Astrocyte (in vitro differentiated cells and primary cell): Measurements from ENCODE around the gene MAN1A1. TPM values are rescaled to one million over a fixed set of nuclear protein-coding genes. Genes with fewer than 3 reads are reported as not detected.

Experiments
- DNase-seq: peaks from one replicate; pipeline ENCODE4 v3.0.0-alpha.2; 2010; ENCODE audit warnings: low read depth
- FAIRE-seq: peaks from 2 replicates; lab custom pipeline; 2011; peaks lifted over from hg19 to GRCh38; lab: Jason Lieb, UNC
- H2AFZ ChIP-seq: 2 replicates; pipeline ENCODE4 v1.6.0; 2012; ENCODE audit warnings: low read depth, low read length, inconsistent platforms
- H3K27ac ChIP-seq: 2 replicates; pipeline ENCODE4 v1.5.1; 2011; ENCODE audit warnings: low read depth, low read length, inconsistent platforms
- H3K27me3 ChIP-seq: 2 replicates; pipeline ENCODE4 v1.6.0; 2011; ENCODE audit warnings: low read length, inconsistent platforms; ENCODE audit not compliant: insufficient read depth
- H3K36me3 ChIP-seq: 2 replicates; pipeline ENCODE4 v1.5.1; 2011; ENCODE audit warnings: low read length, inconsistent platforms; ENCODE audit not compliant: insufficient read depth
- H3K4me1 ChIP-seq: 2 replicates; pipeline ENCODE4 v1.5.1; 2011; ENCODE audit warnings: low read length, inconsistent platforms; ENCODE audit not compliant: insufficient read depth
- H3K4me2 ChIP-seq: 2 replicates; pipeline ENCODE4 v1.6.0; 2012; ENCODE audit warnings: low read length, inconsistent platforms
- H3K4me3 ChIP-seq: 2 replicates; pipeline ENCODE4 v1.5.1; 2011; ENCODE audit warnings: low read depth, mild to moderate bottlenecking, low read length, inconsistent platforms; ENCODE audit not compliant: insufficient read depth
- H3K79me2 ChIP-seq: 2 replicates; pipeline ENCODE4 v1.6.0; 2012; ENCODE audit warnings: mild to moderate bottlenecking, low read length, inconsistent platforms; ENCODE audit not compliant: insufficient read depth
- H3K9ac ChIP-seq: 2 replicates; pipeline ENCODE4 v1.6.0; 2012; ENCODE audit warnings: mild to moderate bottlenecking, low read length, inconsistent platforms
- H3K9me3 ChIP-seq: 2 replicates; pipeline ENCODE4 v1.5.1; 2012; ENCODE audit warnings: low read depth, mild to moderate bottlenecking, low read length, inconsistent platforms; ENCODE audit not compliant: insufficient read depth
- H4K20me1 ChIP-seq: 2 replicates; pipeline ENCODE4 v1.6.0; 2012; ENCODE audit warnings: low read length, inconsistent platforms; ENCODE audit not compliant: insufficient read depth
- H3K27ac Mint-ChIP-seq: one replicate; pipeline ENCODE4 v1.8.0; 2021; ENCODE audit warnings: mild to moderate bottlenecking, mixed read lengths; ENCODE audit not compliant: unreplicated experiment
- H3K27me3 Mint-ChIP-seq: one replicate; pipeline ENCODE4 v1.8.0; 2021; ENCODE audit warnings: low read depth, mixed read lengths; ENCODE audit not compliant: unreplicated experiment
- H3K36me3 Mint-ChIP-seq: one replicate; pipeline ENCODE4 v1.8.0; 2021; ENCODE audit warnings: low read depth, mixed read lengths; ENCODE audit not compliant: unreplicated experiment
- H3K4me1 Mint-ChIP-seq: one replicate; pipeline ENCODE4 v1.8.0; 2021; ENCODE audit warnings: low read depth, mixed read lengths; ENCODE audit not compliant: unreplicated experiment
- H3K4me3 Mint-ChIP-seq: one replicate; pipeline ENCODE4 v1.8.0; 2021; ENCODE audit warnings: mild to moderate bottlenecking, moderate library complexity, mixed read lengths; ENCODE audit not compliant: unreplicated experiment
- H3K9me3 Mint-ChIP-seq: one replicate; pipeline ENCODE4 v1.8.0; 2021; ENCODE audit warnings: mild to moderate bottlenecking, mixed read lengths; ENCODE audit not compliant: unreplicated experiment
- EZH2 ChIP-seq: IDR thresholded peaks from 2 replicates; pipeline ENCODE4 v1.6.1; 2012; ENCODE audit warnings: mild to moderate bottlenecking, low read length, inconsistent platforms; ENCODE audit not compliant: insufficient read depth
- total RNA-seq: library from RNA; stranded (reverse); gene quantifications from 2 replicates; pipeline ENCODE4 v1.2.1, GENCODE V29; 2021
- TF ChIP-seq, protein P1 (sequence below): IDR thresholded peaks from 2 replicates; pipeline ENCODE4 v1.5.1; 2011; ENCODE audit warnings: low read depth, mild to moderate bottlenecking, inconsistent platforms, low read length, moderate library complexity; ENCODE audit not compliant: insufficient read depth

The MAN1A1 gene
- total RNA-seq, 1 donor from 2014 or later: 11.7 TPM

DNA sequence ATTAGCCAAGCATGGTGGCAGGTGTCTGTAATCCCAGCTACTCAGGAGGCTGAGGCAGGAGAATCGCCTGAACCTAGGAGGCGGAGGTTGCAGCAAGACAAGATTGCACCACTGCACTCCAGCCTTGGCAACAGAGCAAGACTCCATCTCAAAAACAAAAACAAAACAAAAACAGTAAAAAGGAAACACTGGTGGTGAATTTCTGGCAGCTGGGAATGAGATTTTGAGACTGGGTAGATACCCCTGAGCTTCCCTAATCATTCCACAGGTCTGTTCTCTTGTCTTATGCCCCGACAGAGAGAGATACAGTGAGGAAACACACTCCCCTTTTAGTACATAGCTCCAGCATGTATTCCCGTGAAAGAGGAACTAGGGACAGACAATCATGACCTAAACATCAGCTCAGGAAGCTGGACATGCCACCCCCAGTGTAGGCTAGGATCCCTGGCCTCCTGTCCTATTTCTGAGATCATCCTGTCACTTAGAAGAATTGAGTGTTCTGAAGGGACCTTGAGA is 9.6 kb downstream of the MAN1A1 start:
- Histone ChIP-seq H3K27ac (no peak overlapping the region), H3K4me2 (no peak overlapping the region), H3K27me3 (no peaks in the 10 kb centered on the region), H3K4me1 (no peaks in the 10 kb centered on the region), H3K36me3 (no peaks in the 10 kb centered on the region), H3K9ac (no peak overlapping the region), H3K9me3 (no peaks in the 10 kb centered on the region), H4K20me1 (peaks cover 6% of the 10 kb centered on the region), H2AFZ (no peak overlapping the region), H3K79me2 (no peaks in the 10 kb centered on the region), H3K4me3 (no peak overlapping the region)
- Mint-ChIP-seq H3K36me3 (peaks cover 4% of the 10 kb centered on the region), H3K27ac (no peak overlapping the region), H3K4me3 (no peak overlapping the region), H3K27me3 (no peaks in the 10 kb centered on the region), H3K9me3 (no peaks in the 10 kb centered on the region), H3K4me1 (no peaks in the 10 kb centered on the region)
- DNase-seq (no peak), FAIRE-seq (no peak)
- TF ChIP-seq, protein P1, sequence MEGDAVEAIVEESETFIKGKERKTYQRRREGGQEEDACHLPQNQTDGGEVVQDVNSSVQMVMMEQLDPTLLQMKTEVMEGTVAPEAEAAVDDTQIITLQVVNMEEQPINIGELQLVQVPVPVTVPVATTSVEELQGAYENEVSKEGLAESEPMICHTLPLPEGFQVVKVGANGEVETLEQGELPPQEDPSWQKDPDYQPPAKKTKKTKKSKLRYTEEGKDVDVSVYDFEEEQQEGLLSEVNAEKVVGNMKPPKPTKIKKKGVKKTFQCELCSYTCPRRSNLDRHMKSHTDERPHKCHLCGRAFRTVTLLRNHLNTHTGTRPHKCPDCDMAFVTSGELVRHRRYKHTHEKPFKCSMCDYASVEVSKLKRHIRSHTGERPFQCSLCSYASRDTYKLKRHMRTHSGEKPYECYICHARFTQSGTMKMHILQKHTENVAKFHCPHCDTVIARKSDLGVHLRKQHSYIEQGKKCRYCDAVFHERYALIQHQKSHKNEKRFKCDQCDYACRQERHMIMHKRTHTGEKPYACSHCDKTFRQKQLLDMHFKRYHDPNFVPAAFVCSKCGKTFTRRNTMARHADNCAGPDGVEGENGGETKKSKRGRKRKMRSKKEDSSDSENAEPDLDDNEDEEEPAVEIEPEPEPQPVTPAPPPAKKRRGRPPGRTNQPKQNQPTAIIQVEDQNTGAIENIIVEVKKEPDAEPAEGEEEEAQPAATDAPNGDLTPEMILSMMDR: no peak

DNA sequence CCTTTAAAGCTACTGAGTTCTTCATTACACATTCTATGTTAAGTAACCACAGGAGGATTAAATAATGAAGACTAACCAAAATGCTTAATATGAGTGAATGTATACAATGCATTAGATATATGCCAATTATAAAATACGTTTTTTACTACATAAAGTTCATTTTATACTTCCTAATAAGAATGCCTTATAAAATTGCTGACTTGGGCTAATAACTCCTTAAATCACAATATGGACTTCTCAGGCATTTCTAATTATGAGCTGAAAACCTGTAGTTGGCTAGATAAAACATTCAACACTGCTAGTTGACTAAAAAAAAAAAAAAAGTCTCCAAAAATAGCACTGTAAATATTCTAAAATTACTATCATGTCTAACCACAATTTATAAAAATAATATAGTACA is 11.8 kb downstream of the MAN1A1 start:
- no peaks in the 10 kb centered on the region for H3K4me1 ChIP-seq
- TF ChIP-seq EZH2: no peak
- TF ChIP-seq, protein P1: no peak
- no peaks in the 10 kb centered on the region for H3K36me3 ChIP-seq
- Mint-ChIP-seq H3K27me3 (no peaks in the 10 kb centered on the region), H3K4me3 (no peak overlapping the region), H3K27ac (no peak overlapping the region), H3K9me3 (no peaks in the 10 kb centered on the region), H3K36me3 (peaks cover 4% of the 10 kb centered on the region), H3K4me1 (no peaks in the 10 kb centered on the region)
- no peak overlapping the region for H3K4me3 ChIP-seq
- FAIRE-seq (no peak), DNase-seq (no peak)
- no peak overlapping the region for H3K4me2 ChIP-seq
- H2AFZ ChIP-seq: no peak overlapping the region
- H3K79me2 ChIP-seq: no peaks in the 10 kb centered on the region
- H3K27ac ChIP-seq: no peak overlapping the region
- no peaks in the 10 kb centered on the region for H3K9me3 ChIP-seq
- no peak overlapping the region for H3K9ac ChIP-seq
- H4K20me1 ChIP-seq: peaks cover 6% of the 10 kb centered on the region
- H3K27me3 ChIP-seq: no peaks in the 10 kb centered on the region

DNA sequence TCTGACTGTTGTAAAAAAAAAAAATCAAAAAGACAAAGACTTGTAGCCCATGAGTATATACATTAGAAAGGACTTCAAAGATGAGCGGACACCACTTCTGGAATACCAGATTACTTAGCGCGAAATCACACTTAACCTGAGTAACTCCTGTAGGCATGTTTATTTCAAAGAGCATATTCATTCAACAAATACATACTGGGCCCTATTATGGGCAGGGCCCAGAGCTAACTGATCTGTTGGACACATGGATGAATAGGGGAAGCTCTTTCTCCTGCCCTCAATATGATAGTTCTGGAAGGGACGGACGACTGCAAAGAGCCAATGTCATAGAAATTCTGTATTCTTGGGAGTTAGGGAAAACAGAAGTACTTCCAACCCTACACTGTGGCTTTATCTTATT is 12.3 kb downstream of the MAN1A1 start:
- peaks cover 4% of the 10 kb centered on the region for H3K36me3 Mint-ChIP-seq
- no peak for FAIRE-seq
- Histone ChIP-seq H3K9ac (no peak overlapping the region), H3K27me3 (no peaks in the 10 kb centered on the region), H4K20me1 (peaks cover 6% of the 10 kb centered on the region), H3K4me3 (no peak overlapping the region), H2AFZ (no peak overlapping the region), H3K79me2 (no peaks in the 10 kb centered on the region), H3K27ac (no peak overlapping the region), H3K4me1 (no peaks in the 10 kb centered on the region), H3K36me3 (no peaks in the 10 kb centered on the region), H3K4me2 (no peak overlapping the region), H3K9me3 (no peaks in the 10 kb centered on the region)
- DNase-seq: no peak
- H3K9me3 Mint-ChIP-seq: no peaks in the 10 kb centered on the region
- H3K27me3 Mint-ChIP-seq: no peaks in the 10 kb centered on the region
- no peak overlapping the region for H3K27ac Mint-ChIP-seq
- H3K4me1 Mint-ChIP-seq: no peaks in the 10 kb centered on the region
- TF ChIP-seq, protein P1: no peak
- TF ChIP-seq EZH2: no peak
- H3K4me3 Mint-ChIP-seq: no peak overlapping the region
